HepG2 (cell line): Measurements from ENCODE around the gene OR51G1. TPM values are rescaled to one million over a fixed set of nuclear protein-coding genes. Genes with fewer than 3 reads are reported as not detected.

Experiments
- ATAC-seq: fragments of 200-7000 bp; cut with Tn5 transposase; 3 replicates; pipeline ENCODE4 v1.9.1; 2020; ENCODE audit warnings: mild to moderate bottlenecking, moderate library complexity
- BruUV-seq: library from RNA; stranded (reverse); fragments of 400-500 nt; replicated peaks from 2 replicates; lab custom pipeline; 2021; lab: Mats Ljungman, UMichigan
- CTCF ChIA-PET: fragments of 300-600 bp; formaldehyde crosslinking; extraction: SDS; loops from one replicate; lab custom pipeline; 2021; ENCODE audit warnings: low total read pairs, inconsistent platforms, low intra/inter-chr PET ratio; lab: Yijun Ruan, JAX
- POLR2A ChIA-PET: fragments of 350-600 bp; sonication (Branson Sonifier 250); formaldehyde crosslinking; loops from one replicate; lab custom pipeline; 2020; ENCODE audit warnings: antibody characterized with exemption, inconsistent platforms; lab: Yijun Ruan, JAX
- DNase-seq: peaks from one replicate; pipeline ENCODE4 v3.0.0-alpha.2; 2015; ENCODE audit warnings: low spot score
- FAIRE-seq: peaks from 3 replicates; lab custom pipeline; 2011; peaks lifted over from hg19 to GRCh38; lab: Jason Lieb, UNC
- H2AFZ ChIP-seq: one replicate; pipeline ENCODE4 v1.6.1; 2011; ENCODE audit warnings: low read length, inconsistent platforms
- H3K27ac ChIP-seq: fragments of 300-600 bp; 3 replicates; pipeline ENCODE4 v1.8.0; 2011; ENCODE audit warnings: mixed run types, mild to moderate bottlenecking, mixed read lengths, low read length, inconsistent platforms; ENCODE audit not compliant: insufficient read depth; ENCODE audit errors: extremely low read length
- H3K27me3 ChIP-seq, 2 experiments: fragments of 200-600 bp in 1 of 2; 2 replicates in 1 of 2; 3 replicates in 1 of 2; pipeline versions ENCODE4 v1.6.0 to v1.8.0; 2011; ENCODE audit warnings: low read length in 2 of 2, mild to moderate bottlenecking in 2 of 2, moderate library complexity in 2 of 2, inconsistent platforms in 1 of 2; ENCODE audit not compliant: insufficient read depth in 2 of 2, control insufficient read depth in 1 of 2
- H3K36me3 ChIP-seq, 2 experiments: fragments of 200-600 bp in 1 of 2; replicated peaks in 1 of 2; 2 replicates in 1 of 2; 3 replicates in 1 of 2; pipeline versions ENCODE4 v1.5.1 to v1.8.0; 2011; ENCODE audit warnings: low read length in 2 of 2, inconsistent platforms in 1 of 2; ENCODE audit not compliant: insufficient read depth in 2 of 2, control insufficient read depth in 1 of 2
- H3K4me1 ChIP-seq: 2 replicates; pipeline ENCODE4 v1.5.1; 2012; ENCODE audit warnings: low read length, inconsistent platforms; ENCODE audit not compliant: insufficient read depth
- H3K4me2 ChIP-seq: 2 replicates; pipeline ENCODE4 v1.6.0; 2011; ENCODE audit warnings: low read depth, low read length, inconsistent platforms
- H3K4me3 ChIP-seq, 3 experiments: fragments of 200-600 bp in 1 of 3; sonication (generic), shearing (Covaris generic) in 1 of 3; replicated peaks in 1 of 3; 2 replicates each; pipeline ENCODE4 v1.5.1; 2011 to 2016; ENCODE audit warnings: low read length in 3 of 3, inconsistent platforms in 2 of 3, low read depth in 2 of 3, mild to moderate bottlenecking in 2 of 3, control low read depth in 1 of 3, mixed read lengths in 1 of 3; ENCODE audit not compliant: insufficient read depth in 1 of 3
- H3K79me2 ChIP-seq: one replicate; pipeline ENCODE4 v1.6.1; 2011; ENCODE audit warnings: low read length, inconsistent platforms; ENCODE audit not compliant: insufficient read depth
- H3K9ac ChIP-seq: 2 replicates; pipeline ENCODE4 v1.6.0; 2011; ENCODE audit warnings: mild to moderate bottlenecking, low read depth, low read length, inconsistent platforms; ENCODE audit not compliant: insufficient read depth
- H3K9me3 ChIP-seq: 2 replicates; pipeline ENCODE4 v1.5.1; 2012; ENCODE audit warnings: mild to moderate bottlenecking, low read length
- H4K20me1 ChIP-seq: 2 replicates; pipeline ENCODE4 v1.6.0; 2011; ENCODE audit warnings: inconsistent platforms, mild to moderate bottlenecking, low read length, moderate library complexity; ENCODE audit not compliant: insufficient read depth
- ARID2 ChIP-seq: sonication (generic); formaldehyde crosslinking; IDR thresholded peaks from 2 replicates; pipeline ENCODE4 v1.8.1; 2022; ENCODE audit warnings: mild to moderate bottlenecking, missing genetic modification reagents, borderline replicate concordance
- CBFB ChIP-seq: sonication (generic); formaldehyde crosslinking; IDR thresholded peaks from 2 replicates; pipeline ENCODE4 v1.4.0; 2020; ENCODE audit warnings: missing genetic modification reagents
- EHMT2 ChIP-seq: fragments of 200-600 bp; sonication (generic); IDR thresholded peaks from 2 replicates; pipeline ENCODE4 v1.7.0; 2017; ENCODE audit warnings: antibody characterized with exemption, low read depth, low read length, borderline replicate concordance
- HNRNPK ChIP-seq: fragments of 200-400 bp; formaldehyde crosslinking; IDR thresholded peaks from 2 replicates; pipeline ENCODE4 v1.6.1; 2018; ENCODE audit warnings: low read length, low read depth, moderate library complexity, mild to moderate bottlenecking; ENCODE audit not compliant: poor library complexity, severe bottlenecking
- KLF13 ChIP-seq: sonication (generic); formaldehyde crosslinking; IDR thresholded peaks from 2 replicates; pipeline ENCODE4 v1.4.0; 2020; ENCODE audit warnings: mild to moderate bottlenecking, missing genetic modification reagents
- MED1 ChIP-seq: sonication (generic); formaldehyde crosslinking; IDR thresholded peaks from 2 replicates; pipeline ENCODE4 v1.4.0; 2020; ENCODE audit warnings: missing genetic modification reagents
- MXI1 ChIP-seq: IDR thresholded peaks from 3 replicates; pipeline ENCODE4 v1.6.1; 2012; ENCODE audit warnings: low read depth, low read length, inconsistent platforms, borderline replicate concordance
- PHF5A ChIP-seq: IDR thresholded peaks from one replicate; pipeline ENCODE4 v1.6.1; 2018; ENCODE audit warnings: low read depth, missing genetic modification reagents; ENCODE audit not compliant: unreplicated experiment
- RFX1 ChIP-seq: fragments of 450-650 bp; IDR thresholded peaks from 2 replicates; pipeline ENCODE4 v1.6.1; 2017
- SALL2 ChIP-seq: sonication (generic); formaldehyde crosslinking; IDR thresholded peaks from 2 replicates; pipeline ENCODE4 v1.8.1; 2023; ENCODE audit warnings: mild to moderate bottlenecking, missing genetic modification reagents, inconsistent platforms
- ZFAT ChIP-seq: sonication (generic); formaldehyde crosslinking; conservative IDR thresholded peaks from 2 replicates; pipeline ENCODE4 v1.8.1; 2023; ENCODE audit warnings: missing genetic modification reagents, inconsistent platforms
- ZNF329 ChIP-seq: sonication (generic); formaldehyde crosslinking; IDR thresholded peaks from 2 replicates; pipeline ENCODE4 v1.9.0; 2021; ENCODE audit warnings: low read depth, mild to moderate bottlenecking, missing genetic modification reagents
- ZNF333 ChIP-seq: sonication (generic); formaldehyde crosslinking; IDR thresholded peaks from 2 replicates; pipeline ENCODE4 v1.4.0; 2020; ENCODE audit warnings: mild to moderate bottlenecking, missing genetic modification reagents, borderline replicate concordance
- ZNF891 ChIP-seq: sonication (generic); formaldehyde crosslinking; IDR thresholded peaks from 2 replicates; pipeline ENCODE4 v1.5.0; 2020; ENCODE audit warnings: mild to moderate bottlenecking, missing genetic modification reagents
- ZSCAN22 ChIP-seq: sonication (generic); formaldehyde crosslinking; IDR thresholded peaks from 2 replicates; pipeline ENCODE4 v1.4.0; 2020; ENCODE audit warnings: mild to moderate bottlenecking, missing genetic modification reagents
- in situ Hi-C: cut with HindIII; loops from 2 replicates; pipeline ENCODE4 v1.10.0; 2017; ENCODE audit warnings: low pct_unique_long_range_greater_than_20kb; ENCODE audit not compliant: extremely low pct_ligation_motif_present
- intact Hi-C: fragments of 100-400 bp; cut with micrococcal nuclease; formaldehyde crosslinking; loops from one replicate; pipeline ENCODE4 v1.10.0; 2022; ENCODE audit not compliant: unreplicated experiment
- polyA plus RNA-seq, 8 experiments: library from polyadenylated mRNA; depleted of rRNA in 3 of 8; stranded (reverse) in 7 of 8; unstranded in 1 of 8; fragments of >200 nt; fragmentation: Illumina TruSeq in 4 of 8; extraction: Trizol in 4 of 8; gene quantifications; 2 replicates each; pipeline versions ENCODE4 v1.2.1 to v1.2.3, GENCODE V29; 2011 to 2016; ENCODE audit warnings: low read depth in 4 of 8, missing spikeins in 1 of 8, mixed read lengths in 1 of 8; ENCODE audit not compliant: insufficient read depth in 1 of 8
- total RNA-seq, 5 experiments: library from RNA; depleted of rRNA; stranded (reverse); fragments of >200 nt; fragmentation: Illumina TruSeq; extraction: Trizol; gene quantifications; 2 replicates each; pipeline ENCODE4 v1.2.3, GENCODE V29; 2016; ENCODE audit warnings: low read depth in 1 of 5
- TF ChIP-seq, protein P1 (sequence below): IDR thresholded peaks from 2 replicates; pipeline ENCODE4 v1.4.0; 2020; ENCODE audit warnings: mild to moderate bottlenecking, missing genetic modification reagents
- TF ChIP-seq, protein P2 (sequence below): sonication (generic); formaldehyde crosslinking; IDR thresholded peaks from 2 replicates; pipeline ENCODE4 v1.5.1; 2020; ENCODE audit warnings: mild to moderate bottlenecking, missing genetic modification reagents, borderline replicate concordance
- TF ChIP-seq, protein P3 (sequence below): sonication (generic); formaldehyde crosslinking; IDR thresholded peaks from 2 replicates; pipeline ENCODE4 v1.4.0; 2020; ENCODE audit warnings: missing genetic modification reagents

OR51G1 gene
- total and polyA plus RNA-seq, 2 of the 13 experiments (the other 11 are each of a cell fraction or from before 2014, with no cell fraction given): not detected

DNA sequence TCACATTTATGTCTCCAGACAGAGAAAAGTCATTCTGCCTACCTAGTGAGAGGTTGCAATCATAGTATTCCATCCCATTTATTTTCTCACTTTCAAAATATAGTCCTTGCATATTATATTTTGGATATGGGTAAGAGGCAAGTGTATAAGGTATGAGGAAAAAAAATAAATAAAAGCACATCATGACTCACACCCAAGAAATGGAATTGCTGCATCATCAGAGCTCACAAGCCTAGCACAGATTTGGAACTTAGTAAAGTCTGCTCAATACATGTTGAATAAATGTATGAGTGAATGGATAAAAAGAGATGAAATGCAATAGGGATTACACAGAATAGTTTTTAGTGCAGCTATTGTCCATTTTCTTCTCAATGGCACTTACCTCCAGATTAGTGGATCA, 2.5 kb upstream of the OR51G1 start:
- POLR2A ChIA-PET: no interaction called here
- no peak for ATAC-seq
- in situ Hi-C loops (no loop called here), intact Hi-C loops (no loop called here)
- H3K4me1 ChIP-seq: no peaks in the 10 kb centered on the region
- peaks cover 0 to 3% of the 10 kb centered on the region in 2 experiments; a peak in 1 of 5 replicates for H3K27me3 ChIP-seq
- H3K4me2 ChIP-seq: no peak overlapping the region
- no peaks in the 10 kb centered on the region for H3K36me3 ChIP-seq
- H4K20me1 ChIP-seq: no peaks in the 10 kb centered on the region
- FAIRE-seq: no peak
- H3K9me3 ChIP-seq: no peaks in the 10 kb centered on the region
- no TSS peak for BruUV-seq
- TF ChIP-seq HNRNPK (no peak), CBFB (CRISPR knock-in tag) (no peak), ARID2 (CRISPR knock-in tag) (no peak), PHF5A (CRISPR knock-in tag) (no peak), RFX1 (no peak), EHMT2 (no peak), ZSCAN22 (CRISPR knock-in tag) (no peak), ZFAT (CRISPR knock-in tag) (no peak), ZNF329 (CRISPR knock-in tag) (no peak), KLF13 (CRISPR knock-in tag) (no peak), MXI1 (no peak), ZNF891 (CRISPR knock-in tag) (no peak), MED1 (no peak), SALL2 (CRISPR knock-in tag) (no peak), ZNF333 (CRISPR knock-in tag) (no peak)
- TF ChIP-seq, protein P1, sequence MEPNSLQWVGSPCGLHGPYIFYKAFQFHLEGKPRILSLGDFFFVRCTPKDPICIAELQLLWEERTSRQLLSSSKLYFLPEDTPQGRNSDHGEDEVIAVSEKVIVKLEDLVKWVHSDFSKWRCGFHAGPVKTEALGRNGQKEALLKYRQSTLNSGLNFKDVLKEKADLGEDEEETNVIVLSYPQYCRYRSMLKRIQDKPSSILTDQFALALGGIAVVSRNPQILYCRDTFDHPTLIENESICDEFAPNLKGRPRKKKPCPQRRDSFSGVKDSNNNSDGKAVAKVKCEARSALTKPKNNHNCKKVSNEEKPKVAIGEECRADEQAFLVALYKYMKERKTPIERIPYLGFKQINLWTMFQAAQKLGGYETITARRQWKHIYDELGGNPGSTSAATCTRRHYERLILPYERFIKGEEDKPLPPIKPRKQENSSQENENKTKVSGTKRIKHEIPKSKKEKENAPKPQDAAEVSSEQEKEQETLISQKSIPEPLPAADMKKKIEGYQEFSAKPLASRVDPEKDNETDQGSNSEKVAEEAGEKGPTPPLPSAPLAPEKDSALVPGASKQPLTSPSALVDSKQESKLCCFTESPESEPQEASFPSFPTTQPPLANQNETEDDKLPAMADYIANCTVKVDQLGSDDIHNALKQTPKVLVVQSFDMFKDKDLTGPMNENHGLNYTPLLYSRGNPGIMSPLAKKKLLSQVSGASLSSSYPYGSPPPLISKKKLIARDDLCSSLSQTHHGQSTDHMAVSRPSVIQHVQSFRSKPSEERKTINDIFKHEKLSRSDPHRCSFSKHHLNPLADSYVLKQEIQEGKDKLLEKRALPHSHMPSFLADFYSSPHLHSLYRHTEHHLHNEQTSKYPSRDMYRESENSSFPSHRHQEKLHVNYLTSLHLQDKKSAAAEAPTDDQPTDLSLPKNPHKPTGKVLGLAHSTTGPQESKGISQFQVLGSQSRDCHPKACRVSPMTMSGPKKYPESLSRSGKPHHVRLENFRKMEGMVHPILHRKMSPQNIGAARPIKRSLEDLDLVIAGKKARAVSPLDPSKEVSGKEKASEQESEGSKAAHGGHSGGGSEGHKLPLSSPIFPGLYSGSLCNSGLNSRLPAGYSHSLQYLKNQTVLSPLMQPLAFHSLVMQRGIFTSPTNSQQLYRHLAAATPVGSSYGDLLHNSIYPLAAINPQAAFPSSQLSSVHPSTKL: no peak
- TF ChIP-seq, protein P2, sequence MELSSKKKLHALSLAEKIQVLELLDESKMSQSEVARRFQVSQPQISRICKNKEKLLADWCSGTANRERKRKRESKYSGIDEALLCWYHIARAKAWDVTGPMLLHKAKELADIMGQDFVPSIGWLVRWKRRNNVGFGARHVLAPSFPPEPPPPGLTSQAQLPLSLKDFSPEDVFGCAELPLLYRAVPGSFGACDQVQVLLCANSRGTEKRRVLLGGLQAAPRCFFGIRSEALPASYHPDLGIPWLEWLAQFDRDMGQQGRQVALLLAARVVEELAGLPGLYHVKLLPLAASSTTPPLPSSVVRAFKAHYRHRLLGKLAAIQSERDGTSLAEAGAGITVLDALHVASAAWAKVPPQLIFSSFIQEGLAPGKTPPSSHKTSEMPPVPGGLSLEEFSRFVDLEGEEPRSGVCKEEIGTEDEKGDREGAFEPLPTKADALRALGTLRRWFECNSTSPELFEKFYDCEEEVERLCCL (CRISPR knock-in tag): no peak
- TF ChIP-seq, protein P3, sequence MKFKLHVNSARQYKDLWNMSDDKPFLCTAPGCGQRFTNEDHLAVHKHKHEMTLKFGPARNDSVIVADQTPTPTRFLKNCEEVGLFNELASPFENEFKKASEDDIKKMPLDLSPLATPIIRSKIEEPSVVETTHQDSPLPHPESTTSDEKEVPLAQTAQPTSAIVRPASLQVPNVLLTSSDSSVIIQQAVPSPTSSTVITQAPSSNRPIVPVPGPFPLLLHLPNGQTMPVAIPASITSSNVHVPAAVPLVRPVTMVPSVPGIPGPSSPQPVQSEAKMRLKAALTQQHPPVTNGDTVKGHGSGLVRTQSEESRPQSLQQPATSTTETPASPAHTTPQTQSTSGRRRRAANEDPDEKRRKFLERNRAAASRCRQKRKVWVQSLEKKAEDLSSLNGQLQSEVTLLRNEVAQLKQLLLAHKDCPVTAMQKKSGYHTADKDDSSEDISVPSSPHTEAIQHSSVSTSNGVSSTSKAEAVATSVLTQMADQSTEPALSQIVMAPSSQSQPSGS (CRISPR knock-in tag): no peak
- no peak overlapping the region for H3K4me3 ChIP-seq
- H3K27ac ChIP-seq: no peak overlapping the region
- DNase-seq: no peak
- CTCF ChIA-PET: no interaction called here
- no peak overlapping the region for H3K9ac ChIP-seq
- H2AFZ ChIP-seq: no peak overlapping the region
- no peaks in the 10 kb centered on the region for H3K79me2 ChIP-seq
